SJCRH30 (cell line): ENCODE data around the gene CD1B. TPM values are rescaled to one million over a fixed set of nuclear protein-coding genes. Genes with fewer than 3 reads are reported as not detected.
"Not testable (repeated sequence)": the region's sequence is repeated elsewhere in the genome, so short reads cannot be mapped to it uniquely, and the experiment has no call there.

Experiments used
- DNase-seq, 2 experiments: peaks; one replicate each; pipeline ENCODE4 v3.0.0-alpha.2; 2015 to 2020
- H3K27ac ChIP-seq: fragments of 250-450 bp; sonication (Bioruptor Pico); 2 replicates; pipeline ENCODE4 v1.5.1; 2020; ENCODE audit warnings: mild to moderate bottlenecking, moderate library complexity
- H3K27me3 ChIP-seq: fragments of 250-450 bp; sonication (Bioruptor Pico); 2 replicates; pipeline ENCODE4 v1.5.1; 2020; ENCODE audit warnings: mild to moderate bottlenecking, moderate library complexity
- H3K36me3 ChIP-seq: fragments of 250-450 bp; sonication (Bioruptor Pico); 2 replicates; pipeline ENCODE4 v1.5.1; 2020; ENCODE audit warnings: mild to moderate bottlenecking, moderate library complexity
- H3K4me1 ChIP-seq: fragments of 250-450 bp; sonication (Bioruptor Pico); 2 replicates; pipeline ENCODE4 v1.5.1; 2020; ENCODE audit warnings: mild to moderate bottlenecking, moderate library complexity
- H3K4me3 ChIP-seq: fragments of 250-450 bp; sonication (Bioruptor Pico); 2 replicates; pipeline ENCODE4 v1.5.1; 2020; ENCODE audit warnings: mild to moderate bottlenecking, moderate library complexity
- H3K9me3 ChIP-seq: fragments of 250-450 bp; sonication (Bioruptor Pico); replicated peaks from 2 replicates; pipeline ENCODE4 v1.5.1; 2020; ENCODE audit warnings: mild to moderate bottlenecking, moderate library complexity
- total RNA-seq: library from RNA; depleted of rRNA; stranded (reverse); fragments of >200 nt; shearing (Covaris generic); gene quantifications from 2 replicates; pipeline ENCODE4 v1.2.3, GENCODE V29; 2014; rRNA removed

Gene CD1B
- total RNA-seq, result 0.13 TPM in 1 of 2 replicates, not detected in the other

DNA sequence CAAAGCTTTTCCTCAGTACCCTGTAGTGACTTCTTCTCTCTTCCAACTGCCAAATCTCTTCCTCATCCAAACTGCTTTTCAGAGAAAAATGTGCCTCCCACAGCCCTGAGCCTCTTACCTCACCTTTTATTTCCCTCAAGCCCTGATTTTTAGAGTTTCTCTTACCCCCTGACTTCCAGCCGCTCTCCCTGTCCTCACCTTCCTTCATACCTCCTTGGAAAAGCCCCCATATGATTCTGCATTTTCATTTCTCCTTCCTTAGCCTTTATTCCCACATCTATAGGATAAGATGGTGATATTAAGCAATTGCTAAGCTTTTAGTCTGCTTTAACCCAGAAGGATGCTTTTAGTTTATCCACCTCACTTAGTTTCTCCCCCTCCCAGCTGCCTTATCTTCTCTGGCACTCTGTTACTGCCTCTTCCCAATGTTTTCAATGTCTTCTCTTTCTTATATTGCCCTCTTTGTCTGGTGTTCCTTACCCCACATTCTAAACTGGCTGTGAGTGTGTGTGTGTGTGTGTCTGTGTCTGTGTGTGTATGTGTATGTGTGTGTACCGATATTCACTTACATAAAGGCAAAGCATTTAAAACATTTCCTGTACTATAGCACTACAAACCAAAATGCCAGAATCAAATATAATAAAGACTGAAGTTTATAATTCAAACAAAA lies at the start of gene CD1B:
Gene CD1B, minus strand, starts transcription at position 51 of the 670 bp plus-strand sequence. CDS start 108 bp downstream, outside the sequence.
- Histone ChIP-seq H3K4me3 (no peak within 1 kb of the TSS), H3K27me3 (no peaks in the 10 kb centered on the region), H3K4me1 (no peaks in the 10 kb centered on the region), H3K9me3 (no peaks in the 10 kb centered on the region), H3K27ac (no peak within 1 kb of the TSS), H3K36me3 (no peaks in the 10 kb centered on the region)
- DNase-seq, result no peak

DNA sequence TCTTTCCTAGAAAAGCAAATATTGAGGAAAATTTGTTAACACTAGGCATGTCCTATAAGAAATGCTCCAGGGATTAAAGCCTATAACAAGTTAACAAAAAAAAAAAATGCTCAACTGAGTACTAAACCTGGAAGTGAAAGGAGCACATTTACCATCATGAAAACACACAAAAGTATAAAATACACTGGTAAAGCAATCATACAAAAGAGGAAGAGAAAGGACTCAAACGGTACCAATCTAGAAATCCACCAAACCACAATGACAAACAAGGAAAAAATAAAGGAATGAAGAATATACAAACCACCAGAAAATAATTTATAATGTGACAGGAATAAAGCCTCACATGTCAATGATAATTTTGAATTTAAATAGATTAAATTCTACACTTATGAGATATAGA lies 43.5 kb upstream of the CD1B start:
- DNase-seq, result no peak
- Histone ChIP-seq H3K9me3 (no peaks in the 10 kb centered on the region), H3K27me3 (no peaks in the 10 kb centered on the region)

GRCh38 chr1:158374101-158374500 lies 42.8 kb upstream of the CD1B start:
- DNase-seq, H3K27ac ChIP-seq, H3K36me3 ChIP-seq, H3K27me3 ChIP-seq, H3K4me3 ChIP-seq, H3K4me1 ChIP-seq, H3K9me3 ChIP-seq: not testable (repeated sequence)

More for the DNA sequence above, 43.5 kb upstream of the CD1B start:
- Histone ChIP-seq H3K27ac (no peak overlapping the region), H3K4me3 (no peak overlapping the region), H3K36me3 (no peaks in the 10 kb centered on the region), H3K4me1 (no peaks in the 10 kb centered on the region)

DNA sequence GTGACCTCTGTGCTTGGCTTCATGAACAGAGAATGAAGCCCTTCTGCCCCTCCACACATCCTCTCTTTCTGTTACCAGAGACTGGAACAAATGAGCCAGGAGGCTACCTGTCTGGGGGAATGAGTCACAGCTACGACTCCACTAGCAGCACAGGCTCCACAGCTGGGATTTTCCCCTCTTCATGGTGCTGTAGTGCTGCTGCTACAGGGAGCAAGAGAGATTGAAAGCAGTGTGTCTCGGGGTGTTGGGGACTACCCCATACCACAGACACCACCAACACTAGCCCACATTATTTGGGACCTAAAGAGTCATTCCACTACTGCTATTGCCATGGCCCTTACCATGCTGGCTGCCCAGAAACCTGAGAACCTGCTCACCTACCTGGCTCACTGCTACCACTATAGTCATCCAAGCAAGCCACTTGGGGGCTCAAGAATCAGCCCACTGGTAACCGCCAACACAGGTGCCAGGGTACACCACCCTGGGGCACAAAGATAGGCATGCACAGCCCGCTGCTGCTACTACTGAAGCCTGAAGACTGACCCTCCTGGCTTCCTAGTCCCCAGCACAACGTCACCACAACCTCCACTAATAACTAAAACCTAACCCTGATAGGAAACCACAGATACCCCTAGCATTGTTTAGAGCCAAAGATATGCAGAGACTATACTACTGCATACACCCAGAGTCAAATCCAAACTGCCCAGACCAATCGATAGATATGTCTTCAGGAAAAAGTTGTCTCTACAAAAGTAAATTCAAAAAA lies 40.0 kb upstream of the CD1B start:
- H3K27ac ChIP-seq, result no peak overlapping the region

DNA sequence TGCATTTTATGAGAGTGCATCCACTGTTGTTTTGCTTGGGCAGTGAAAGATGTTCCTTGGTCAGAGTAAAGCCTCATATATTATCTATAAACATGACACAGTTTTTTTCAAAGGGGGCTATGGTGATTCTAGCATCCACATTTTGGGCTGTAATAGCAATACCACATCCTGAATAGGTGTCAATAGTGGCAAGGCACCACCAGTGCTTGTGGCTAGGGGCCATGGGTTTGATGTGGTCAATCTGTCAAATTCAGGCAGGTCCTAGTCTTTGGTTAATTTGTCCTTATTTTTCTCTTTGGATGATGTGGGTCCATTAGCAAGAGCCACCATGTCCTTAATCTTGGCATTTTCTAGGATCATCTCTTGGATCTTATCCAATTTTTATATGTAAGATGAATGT lies 35.5 kb upstream of the CD1B start:
- Histone ChIP-seq H3K4me3 (no peak overlapping the region), H3K36me3 (no peaks in the 10 kb centered on the region), H3K9me3 (no peaks in the 10 kb centered on the region), H3K4me1 (no peaks in the 10 kb centered on the region), H3K27ac (no peak overlapping the region), H3K27me3 (no peaks in the 10 kb centered on the region)
- no peak for DNase-seq

More for the DNA sequence above, 40.0 kb upstream of the CD1B start:
- no peaks in the 10 kb centered on the region for H3K36me3 ChIP-seq
- H3K27me3 ChIP-seq, result no peaks in the 10 kb centered on the region
- no peak for DNase-seq
- no peaks in the 10 kb centered on the region for H3K4me1 ChIP-seq
- no peaks in the 10 kb centered on the region for H3K9me3 ChIP-seq
- H3K4me3 ChIP-seq, result no peak overlapping the region

GRCh38 chr1:158362941-158363340 lies 31.6 kb upstream of the CD1B start:
- Histone ChIP-seq H3K27ac (no peak overlapping the region), H3K4me3 (no peak overlapping the region), H3K27me3 (no peaks in the 10 kb centered on the region), H3K4me1 (no peaks in the 10 kb centered on the region), H3K36me3 (no peaks in the 10 kb centered on the region), H3K9me3 (no peaks in the 10 kb centered on the region)
- DNase-seq, result no peak

GRCh38 chr1:158362482-158362881 lies 31.2 kb upstream of the CD1B start:
- Histone ChIP-seq H3K36me3 (no peaks in the 10 kb centered on the region), H3K27me3 (no peaks in the 10 kb centered on the region), H3K4me1 (no peaks in the 10 kb centered on the region), H3K4me3 (no peak overlapping the region), H3K9me3 (no peaks in the 10 kb centered on the region), H3K27ac (no peak overlapping the region)
- no peak for DNase-seq

GRCh38 chr1:158357441-158357840 lies 26.1 kb upstream of the CD1B start:
- DNase-seq, result no peak
- Histone ChIP-seq H3K27ac (no peak overlapping the region), H3K4me3 (no peak overlapping the region), H3K27me3 (no peaks in the 10 kb centered on the region), H3K4me1 (no peaks in the 10 kb centered on the region), H3K9me3 (no peaks in the 10 kb centered on the region), H3K36me3 (no peaks in the 10 kb centered on the region)

DNA sequence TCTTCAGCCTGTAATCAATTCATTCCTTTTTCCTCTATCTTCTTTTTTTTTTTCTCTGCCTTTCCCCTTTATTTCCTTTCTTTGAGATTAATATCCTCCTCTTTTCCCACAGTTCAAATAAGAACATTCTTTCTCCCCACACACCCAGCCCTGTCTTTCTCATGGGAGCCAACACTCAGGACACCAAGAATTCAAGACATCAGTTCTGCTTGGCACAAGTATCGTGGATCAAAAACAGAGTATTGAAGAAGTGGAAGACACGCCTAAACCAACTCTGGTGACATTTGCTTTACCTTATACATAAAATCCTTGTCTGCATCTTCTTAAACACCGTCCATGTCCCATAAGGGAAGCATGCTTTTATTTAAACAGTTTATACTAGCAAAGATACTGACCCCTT lies 25.3 kb upstream of the CD1B start:
- Histone ChIP-seq H3K4me1 (no peaks in the 10 kb centered on the region), H3K36me3 (no peaks in the 10 kb centered on the region), H3K27me3 (no peaks in the 10 kb centered on the region), H3K9me3 (no peaks in the 10 kb centered on the region), H3K4me3 (no peak overlapping the region), H3K27ac (no peak overlapping the region)
- DNase-seq, result no peak

GRCh38 chr1:158355773-158356285 lies 24.5 kb upstream of the CD1B start:
- H3K9me3 ChIP-seq, result no peaks in the 10 kb centered on the region
- no peak overlapping the region for H3K4me3 ChIP-seq
- H3K27me3 ChIP-seq, result no peaks in the 10 kb centered on the region
- DNase-seq, result peak; percentile 45 to 51
- no peaks in the 10 kb centered on the region for H3K4me1 ChIP-seq
- no peaks in the 10 kb centered on the region for H3K36me3 ChIP-seq
- H3K27ac ChIP-seq, result no peak overlapping the region

DNA sequence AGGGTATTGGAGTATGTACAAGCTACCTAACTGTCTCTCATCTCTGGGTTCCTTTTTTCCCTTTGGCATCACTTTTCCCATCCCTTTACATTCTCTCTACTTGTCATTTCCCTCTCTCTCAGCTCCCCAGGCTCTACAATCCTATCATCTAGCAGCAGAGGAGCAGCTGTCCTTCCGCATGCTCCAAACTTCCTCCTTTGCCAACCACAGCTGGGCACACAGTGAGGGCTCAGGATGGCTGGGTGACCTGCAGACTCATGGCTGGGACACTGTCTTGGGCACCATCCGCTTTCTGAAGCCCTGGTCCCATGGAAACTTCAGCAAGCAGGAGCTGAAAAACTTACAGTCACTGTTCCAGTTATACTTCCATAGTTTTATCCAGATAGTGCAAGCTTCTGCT lies 22.9 kb upstream of the CD1B start:
- Histone ChIP-seq H3K4me1 (no peaks in the 10 kb centered on the region), H3K27ac (no peak overlapping the region), H3K9me3 (no peaks in the 10 kb centered on the region), H3K4me3 (no peak overlapping the region), H3K36me3 (no peaks in the 10 kb centered on the region), H3K27me3 (no peaks in the 10 kb centered on the region)
- DNase-seq, result no peak

- H3K27me3 ChIP-seq, result no peaks in the 10 kb centered on the region
- H3K4me3 ChIP-seq, result no peak within 1 kb of the TSS
- no peak within 1 kb of the TSS for H3K27ac ChIP-seq
- H3K4me1 ChIP-seq, result no peaks in the 10 kb centered on the region
- no peaks in the 10 kb centered on the region for H3K9me3 ChIP-seq
- H3K36me3 ChIP-seq, result no peaks in the 10 kb centered on the region
- no peak for DNase-seq
These were observed 22.2 kb upstream of the CD1B start, which contains the start of gene CD1E for GRCh38 chr1:158353303-158354075. TSS of gene CD1E (plus strand) at chr1:158353894. CDS start at chr1:158353989, 95 bp downstream.

DNA sequence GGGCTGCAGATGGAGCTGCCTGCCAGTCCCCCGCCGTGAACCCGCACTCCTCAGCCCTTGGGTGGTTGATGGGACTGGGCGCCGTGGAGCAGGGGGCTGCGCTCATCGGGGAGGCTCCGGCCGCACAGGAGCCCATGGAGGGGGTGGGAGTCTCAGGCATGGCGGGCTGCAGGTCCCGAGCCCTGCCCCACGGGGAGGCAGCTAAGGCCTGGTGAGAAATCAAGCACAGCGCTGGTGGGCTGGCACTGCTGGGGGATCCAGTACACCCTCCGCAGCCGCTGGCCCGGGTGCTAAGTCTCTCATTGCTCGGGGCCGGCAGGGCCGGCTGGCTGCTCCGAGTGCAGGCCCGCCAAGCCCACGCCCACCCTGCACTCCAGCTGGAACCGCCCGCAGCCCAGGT lies 17.6 kb upstream of the CD1B start:
- not testable (repeated sequence) for H3K36me3 ChIP-seq, H3K4me3 ChIP-seq, DNase-seq, H3K27ac ChIP-seq, H3K4me1 ChIP-seq, H3K27me3 ChIP-seq, H3K9me3 ChIP-seq

DNA sequence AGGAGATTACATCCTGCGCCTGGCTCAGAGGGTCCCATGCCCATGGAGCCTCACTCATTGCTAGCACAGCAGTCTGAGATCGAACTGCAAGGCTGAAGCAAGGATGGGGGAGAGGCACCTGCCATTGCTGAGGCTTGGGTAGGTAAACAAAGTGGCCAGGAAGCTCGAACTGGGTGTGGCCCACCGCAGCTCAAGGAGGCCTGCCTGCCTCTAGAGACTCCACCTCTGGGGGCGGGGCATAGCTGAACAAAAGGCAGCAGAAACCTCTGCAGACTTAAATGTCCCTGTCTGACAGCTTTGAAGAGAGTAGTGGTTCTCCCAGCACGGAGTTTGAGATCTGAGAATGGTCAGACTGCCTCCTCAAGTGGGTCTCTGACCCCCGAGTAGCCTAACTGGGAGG lies 5.1 kb upstream of the CD1B start:
- H3K27me3 ChIP-seq, H3K4me1 ChIP-seq, H3K4me3 ChIP-seq, H3K9me3 ChIP-seq, H3K36me3 ChIP-seq, H3K27ac ChIP-seq, DNase-seq: not testable (repeated sequence)

GRCh38 chr1:158335213-158335532 lies 3.8 kb upstream of the CD1B start:
- H3K27ac ChIP-seq, result no peak overlapping the region
- H3K4me3 ChIP-seq, result no peak overlapping the region

More at GRCh38 chr1:158335213-158335532, 3.8 kb upstream of the CD1B start:
- H3K4me1 ChIP-seq, result no peaks in the 10 kb centered on the region
- no peaks in the 10 kb centered on the region for H3K27me3 ChIP-seq
- no peaks in the 10 kb centered on the region for H3K9me3 ChIP-seq
- H3K36me3 ChIP-seq, result no peaks in the 10 kb centered on the region
- DNase-seq, result no peak
